CD1c-positive myeloid dendritic cell (primary cell): Measurements from ENCODE around the gene MLLT11.
"Not testable (repeated sequence)": the region's sequence is repeated elsewhere in the genome, so short reads cannot be mapped to it uniquely, and the experiment has no call there.

Experiments
- DNase-seq: peaks from one replicate; pipeline ENCODE4 v3.0.0-alpha.2; 2016; ENCODE audit errors: extremely low spot score

Gene MLLT11

DNA sequence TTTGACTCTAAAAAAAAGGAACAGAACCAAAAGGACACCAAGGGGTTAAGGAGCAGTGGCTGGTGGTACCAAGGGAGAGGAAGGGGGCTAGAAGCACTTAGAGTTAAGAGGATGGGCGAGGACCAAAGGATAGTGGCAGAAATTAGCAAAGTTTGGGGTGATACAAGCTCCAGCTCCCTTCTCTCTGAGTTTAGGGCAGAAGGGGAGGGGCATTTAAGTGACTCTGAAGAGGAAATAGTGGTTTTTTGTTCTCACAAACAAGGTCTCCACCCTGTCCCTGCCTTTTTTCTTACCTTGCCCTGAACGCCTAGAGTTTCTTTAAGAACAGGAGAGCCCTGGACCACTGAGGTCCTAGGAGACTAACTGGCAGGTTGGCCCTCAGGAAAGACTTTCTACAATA lies 4.0 kb upstream of the MLLT11 start:
- peak; percentile 24 for DNase-seq

DNA sequence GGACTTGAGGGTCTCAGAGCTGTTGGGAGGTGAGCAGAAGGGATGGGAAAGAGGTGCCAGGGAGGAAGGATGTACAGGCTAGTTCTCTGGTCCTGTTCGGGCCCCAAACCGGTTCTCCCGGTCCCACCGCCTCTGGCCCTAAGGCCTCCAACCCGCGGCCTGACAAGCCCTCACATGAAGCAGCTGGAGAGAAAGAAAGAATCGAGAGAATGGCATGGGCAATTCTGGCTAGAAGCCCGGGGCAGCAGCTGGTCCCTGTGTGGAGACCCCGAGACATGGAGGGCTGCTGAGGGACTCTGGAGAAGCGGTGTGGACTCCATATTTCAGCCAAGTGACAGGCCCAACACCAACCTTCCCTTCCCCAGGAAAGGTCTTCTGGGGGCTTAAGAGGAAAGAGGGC lies 1.5 kb upstream of the MLLT11 start:
- DNase-seq: no peak

GRCh38 chr1:151059109-151060006 lies 839 bp upstream of the MLLT11 start, which contains the start of gene CDC42SE1:
Gene CDC42SE1, minus strand, starts transcription at chr1:151059622. Its CDS starts 3,892 bp downstream, at chr1:151055730.
- peak; percentile 90 for DNase-seq

- no peak for DNase-seq
These were observed 642 bp downstream of the MLLT11 start for GRCh38 chr1:151060657-151061421.

DNA sequence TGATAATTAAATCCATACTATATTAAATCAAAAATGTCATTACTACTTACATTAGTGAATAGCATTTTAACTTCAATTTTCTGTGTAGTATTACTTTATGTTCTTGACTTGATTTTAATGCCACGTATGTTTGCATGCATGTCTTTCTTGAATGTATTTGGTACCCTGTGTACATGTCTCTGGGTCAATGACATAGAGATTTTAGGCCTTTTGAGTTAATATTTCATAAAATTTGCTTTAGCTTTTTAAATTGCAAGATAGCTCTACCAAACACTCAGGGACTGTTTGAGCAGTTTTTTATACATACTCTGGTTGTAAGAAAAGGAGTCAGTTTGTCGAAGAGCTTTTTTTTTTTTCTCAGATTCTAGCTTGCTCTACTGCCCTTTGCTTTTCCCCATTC lies 1.5 kb downstream of the MLLT11 start:
- no peak for DNase-seq

- DNase-seq: no peak
These were observed 2.7 kb downstream of the MLLT11 start for GRCh38 chr1:151062741-151063371.

- no peak for DNase-seq
These were observed 5.0 kb downstream of the MLLT11 start for GRCh38 chr1:151065089-151065645.

DNA sequence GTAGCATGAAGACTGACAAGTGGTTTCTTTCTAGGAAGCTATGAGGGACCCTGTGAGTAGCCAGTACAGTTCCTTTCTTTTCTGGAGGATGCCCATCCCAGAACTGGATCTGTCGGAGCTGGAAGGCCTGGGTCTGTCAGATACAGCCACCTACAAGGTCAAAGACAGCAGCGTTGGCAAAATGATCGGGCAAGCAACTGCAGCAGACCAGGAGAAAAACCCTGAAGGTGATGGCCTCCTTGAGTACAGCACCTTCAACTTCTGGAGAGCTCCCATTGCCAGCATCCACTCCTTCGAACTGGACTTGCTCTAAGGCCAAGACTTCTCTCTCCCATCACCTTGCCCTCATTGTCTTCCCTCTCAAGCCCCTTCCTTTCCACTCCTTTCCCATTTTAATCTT lies 7.0 kb downstream of the MLLT11 start:
- no peak for DNase-seq

- no peak for DNase-seq
These were observed 8.9 kb downstream of the MLLT11 start for GRCh38 chr1:151069103-151069486.

DNA sequence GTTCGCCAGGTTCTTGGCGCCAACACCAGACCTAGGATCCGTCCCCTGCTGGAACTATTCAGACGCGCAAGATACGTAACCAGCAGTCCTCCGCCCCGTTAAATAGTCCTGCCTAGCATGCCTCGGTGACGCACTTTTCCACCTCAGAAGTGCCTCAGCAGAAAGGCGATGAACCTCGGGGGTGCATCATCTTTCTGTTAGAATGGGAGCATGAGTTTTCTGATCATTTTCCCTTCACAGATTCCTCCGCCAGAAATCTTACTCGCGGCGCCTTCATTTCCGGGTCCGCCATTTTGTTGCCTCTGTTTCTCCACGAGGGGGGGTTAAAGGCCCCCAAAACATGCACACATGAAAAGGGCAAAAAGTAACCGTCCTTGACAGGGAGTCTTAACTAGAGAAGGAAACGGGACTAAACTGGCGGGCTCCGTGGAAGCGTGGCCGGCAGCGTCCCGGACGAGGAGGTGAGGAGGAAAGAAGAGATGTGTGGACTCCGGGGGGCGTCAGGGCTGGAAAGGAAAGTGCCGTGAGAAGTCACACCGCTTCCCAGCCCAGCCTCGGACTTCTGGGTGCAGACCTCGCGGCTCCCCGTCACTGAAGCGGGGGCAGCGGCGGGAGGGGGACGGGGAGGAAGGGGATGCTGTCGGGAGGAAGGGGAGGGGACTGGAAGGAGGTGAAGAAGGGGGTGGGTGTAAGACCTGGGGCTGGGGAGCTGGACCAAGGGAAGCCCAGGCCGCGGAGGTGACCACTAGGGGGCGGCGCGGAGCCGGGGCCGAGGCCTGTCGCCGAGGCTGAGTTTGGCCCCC lies 10.5 kb downstream of the MLLT11 start, which contains the start of gene GABPB2:
GABPB2 (plus strand) TSS at position 288 of the 803 bp plus-strand sequence. CDS start 17,429 bp downstream, outside the sequence.
- DNase-seq: peak; percentile 87

DNA sequence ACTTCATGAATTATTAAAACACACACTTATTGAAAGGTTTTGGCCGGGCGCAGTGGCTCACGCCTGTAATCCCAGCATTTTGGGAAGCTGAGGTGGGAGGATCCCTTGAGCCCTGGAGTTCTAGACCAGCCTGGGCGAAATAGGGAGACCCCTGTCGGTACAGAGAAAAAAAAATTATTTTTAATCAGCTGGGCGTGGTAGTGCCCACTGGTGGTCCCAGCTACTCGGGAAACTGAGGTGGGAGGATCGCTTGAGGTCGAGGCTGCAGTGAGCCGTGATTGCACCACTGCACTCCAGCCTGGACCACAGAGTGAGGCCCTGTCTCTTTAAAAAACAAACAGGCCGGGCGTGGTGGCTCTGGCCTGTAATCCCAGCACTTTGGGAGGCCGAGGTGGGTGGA lies 12.0 kb downstream of the MLLT11 start:
- no peak for DNase-seq

- no peak for DNase-seq
These were observed 25.9 kb downstream of the MLLT11 start for GRCh38 chr1:151085953-151086559.

GRCh38 chr1:151097426-151097825 lies 37.2 kb downstream of the MLLT11 start:
- DNase-seq: not testable (repeated sequence)

DNA sequence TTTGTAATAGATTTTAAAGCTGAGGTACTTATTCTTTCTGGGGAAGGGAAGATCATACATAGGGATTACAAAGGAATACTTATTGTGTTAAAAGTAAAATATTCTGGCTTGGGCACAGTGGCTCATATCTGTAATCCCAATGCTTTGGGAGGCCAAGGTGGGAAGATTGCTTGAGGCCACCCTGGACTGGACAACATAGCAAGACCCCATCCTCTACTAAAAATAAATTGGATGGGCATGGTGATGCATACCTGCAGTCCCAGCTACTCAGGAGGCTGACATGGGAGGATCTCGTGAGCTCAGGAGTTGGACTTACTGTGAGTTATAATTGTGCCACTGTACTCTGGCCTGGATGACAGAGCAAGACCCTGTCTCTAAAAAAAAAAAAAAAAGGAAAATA lies 37.9 kb downstream of the MLLT11 start:
- no peak for DNase-seq

- DNase-seq: no peak
These were observed 44.4 kb downstream of the MLLT11 start for GRCh38 chr1:151104630-151105029.

- no peak for DNase-seq
These were observed 46.7 kb downstream of the MLLT11 start for GRCh38 chr1:151106894-151107293.

- DNase-seq: no peak
These were observed 48.1 kb downstream of the MLLT11 start for GRCh38 chr1:151108331-151108730.

- DNase-seq: no peak
These were observed 53.7 kb downstream of the MLLT11 start for GRCh38 chr1:151113877-151114276.
